Measurements from ENCODE around the gene ROR1. TPM values are rescaled to one million over a fixed set of nuclear protein-coding genes. Genes with fewer than 3 reads are reported as not detected.
A peak's percentile ranks its signal among the peaks of the same experiment; 100 is the strongest.

ROR1 gene
- total RNA-seq, 1 experiment from 2014 or later: 2.7 TPM

- BruUV-seq (replicated peaks): no TSS peak
- Histone ChIP-seq H4K20me1 (ENCODE audit: insufficient read depth) (no peaks in the 10 kb centered on the region), H2AFZ (ENCODE audit: low read depth, low read length, poor library complexity, severe bottlenecking) (no peak overlapping the region), H3K79me2 (ENCODE audit: insufficient read depth, low read length) (no peaks in the 10 kb centered on the region), H3K36me3 (ENCODE audit: control insufficient read depth in 1 of 2, insufficient read depth in 2 of 2, low read length in 2 of 2) (no peaks in the 10 kb centered on the region), H3K4me3 (replicated peaks in 1 of 2; ENCODE audit: low read depth in 1 of 2, low read length in 2 of 2) (no peak overlapping the region), H3K4me1 (ENCODE audit: control insufficient read depth in 1 of 2, insufficient read depth in 2 of 2, low read length in 2 of 2) (no peaks in the 10 kb centered on the region), H3K27ac (ENCODE audit: low read depth, low read length) (no peak overlapping the region), H3K9me3 (ENCODE audit: control insufficient read depth in 1 of 2, insufficient read depth in 1 of 2, low read depth in 1 of 2, low read length in 2 of 2) (no peaks in the 10 kb centered on the region), H3K4me2 (ENCODE audit: low read length) (no peak overlapping the region), H3K9me2 (ENCODE audit: insufficient read depth) (no peaks in the 10 kb centered on the region), H3K9ac (ENCODE audit: low read length) (no peak overlapping the region), H3K27me3 (ENCODE audit: insufficient read depth, low read length) (no peaks in the 10 kb centered on the region)
- ChIA-PET CTCF (no interaction called here), RAD21 (ENCODE audit: low non-redundant PET in 1 of 2, low total read pairs in 2 of 2, uncharacterized antibody in 2 of 2, unreplicated experiment in 2 of 2) (no interaction called here), POLR2A (no interaction called here)
- intact Hi-C loops (cut with micrococcal nuclease): no loop called here
- DNase-seq (ENCODE audit: low read depth, low spot score) (no peak), ATAC-seq (peak; percentile 46; the same call in 1 of the 2 replicates)
- TF ChIP-seq EGR1 (IDR thresholded peaks at IDR 0.05; ENCODE audit: low read depth) (no peak), EZH2 (IDR thresholded peaks at IDR 0.05) (no peak), ZFX (IDR thresholded peaks at IDR 0.05) (no peak), FOSL1 (IDR thresholded peaks at IDR 0.05; ENCODE audit: low read depth) (no peak), TCF7L2 (IDR thresholded peaks at IDR 0.05; ENCODE audit: borderline replicate concordance, extremely low read depth, insufficient read depth, insufficient read length) (no peak), RAD21 (IDR thresholded peaks at IDR 0.05; ENCODE audit: low read depth) (peak; percentile 18; the same call in 1 of the 2 replicates), ELF1 (IDR thresholded peaks at IDR 0.05; ENCODE audit: borderline replicate concordance, low read depth) (no peak), MAX (IDR thresholded peaks at IDR 0.05) (no peak), SP1 (IDR thresholded peaks at IDR 0.05; ENCODE audit: low read depth) (no peak), YY1 (IDR thresholded peaks at IDR 0.05; ENCODE audit: extremely low read depth, insufficient replicate concordance, low read depth, low read length) (no peak), ATF3 (IDR thresholded peaks at IDR 0.05) (no peak), ZNF274 (IDR thresholded peaks at IDR 0.05; ENCODE audit: low read depth, low read length) (no peak)
- TF ChIP-seq, protein P1, sequence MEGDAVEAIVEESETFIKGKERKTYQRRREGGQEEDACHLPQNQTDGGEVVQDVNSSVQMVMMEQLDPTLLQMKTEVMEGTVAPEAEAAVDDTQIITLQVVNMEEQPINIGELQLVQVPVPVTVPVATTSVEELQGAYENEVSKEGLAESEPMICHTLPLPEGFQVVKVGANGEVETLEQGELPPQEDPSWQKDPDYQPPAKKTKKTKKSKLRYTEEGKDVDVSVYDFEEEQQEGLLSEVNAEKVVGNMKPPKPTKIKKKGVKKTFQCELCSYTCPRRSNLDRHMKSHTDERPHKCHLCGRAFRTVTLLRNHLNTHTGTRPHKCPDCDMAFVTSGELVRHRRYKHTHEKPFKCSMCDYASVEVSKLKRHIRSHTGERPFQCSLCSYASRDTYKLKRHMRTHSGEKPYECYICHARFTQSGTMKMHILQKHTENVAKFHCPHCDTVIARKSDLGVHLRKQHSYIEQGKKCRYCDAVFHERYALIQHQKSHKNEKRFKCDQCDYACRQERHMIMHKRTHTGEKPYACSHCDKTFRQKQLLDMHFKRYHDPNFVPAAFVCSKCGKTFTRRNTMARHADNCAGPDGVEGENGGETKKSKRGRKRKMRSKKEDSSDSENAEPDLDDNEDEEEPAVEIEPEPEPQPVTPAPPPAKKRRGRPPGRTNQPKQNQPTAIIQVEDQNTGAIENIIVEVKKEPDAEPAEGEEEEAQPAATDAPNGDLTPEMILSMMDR (IDR thresholded peaks at IDR 0.05 in 2 of 3, conservative IDR thresholded peaks at IDR 0.05 in 1 of 3; ENCODE audit: borderline replicate concordance in 1 of 3, insufficient read depth in 1 of 3, low read depth in 2 of 3, low read length in 2 of 3): 0 out of 6 replicates have a peak, but pooled peaks of 1 of the 3 experiments have one; percentile 8
Observed at GRCh38 chr1:63843884-63844283, 70.1 kb downstream of the ROR1 start.

All from HCT116 (cell line).